ENCODE measurements around the gene TUBA4A.

DNA sequence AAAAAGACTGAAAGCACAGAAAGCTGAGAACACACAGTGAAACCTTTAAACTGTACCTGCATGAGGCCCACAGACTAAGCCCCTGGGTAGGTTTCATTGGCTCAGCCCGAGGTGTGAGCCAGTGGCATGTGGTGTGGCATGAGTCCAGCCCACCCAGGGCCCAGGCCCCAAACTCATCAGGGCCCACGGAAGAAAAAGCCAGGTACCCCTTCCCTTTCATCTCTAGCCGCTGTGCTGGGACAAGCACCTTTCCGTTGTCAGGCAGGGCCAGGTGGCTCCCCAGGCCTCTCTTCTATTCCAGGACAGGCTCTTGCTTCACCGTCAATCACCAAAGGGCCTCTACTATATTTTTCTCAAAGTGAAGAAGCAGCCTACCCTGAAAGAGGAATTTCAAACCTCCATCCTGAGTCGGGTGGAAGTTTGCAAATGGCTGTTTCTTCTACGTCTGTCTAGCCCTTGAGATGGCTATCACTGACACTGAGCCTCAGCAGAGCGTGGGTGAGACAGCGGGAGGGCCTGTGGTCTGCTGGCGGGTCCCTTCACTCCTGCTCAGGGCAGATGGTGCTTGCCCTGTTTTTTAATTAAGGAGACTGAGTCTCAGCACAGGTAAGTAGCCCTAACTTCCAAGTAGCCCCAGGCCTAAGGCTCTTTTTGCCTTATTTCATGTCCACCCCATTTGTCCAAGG is 34.0 kb upstream of the TUBA4A start:
- no peak for TF ChIP-seq CTBP2 (IDR thresholded peaks at IDR 0.05; ENCODE audit: borderline replicate concordance, insufficient read depth, insufficient read length, low read length)
- no peak for TF ChIP-seq EP300 (IDR thresholded peaks at IDR 0.05; ENCODE audit: borderline replicate concordance in 1 of 2, low read depth in 2 of 2, low read length in 2 of 2)
- TF ChIP-seq, protein P1, sequence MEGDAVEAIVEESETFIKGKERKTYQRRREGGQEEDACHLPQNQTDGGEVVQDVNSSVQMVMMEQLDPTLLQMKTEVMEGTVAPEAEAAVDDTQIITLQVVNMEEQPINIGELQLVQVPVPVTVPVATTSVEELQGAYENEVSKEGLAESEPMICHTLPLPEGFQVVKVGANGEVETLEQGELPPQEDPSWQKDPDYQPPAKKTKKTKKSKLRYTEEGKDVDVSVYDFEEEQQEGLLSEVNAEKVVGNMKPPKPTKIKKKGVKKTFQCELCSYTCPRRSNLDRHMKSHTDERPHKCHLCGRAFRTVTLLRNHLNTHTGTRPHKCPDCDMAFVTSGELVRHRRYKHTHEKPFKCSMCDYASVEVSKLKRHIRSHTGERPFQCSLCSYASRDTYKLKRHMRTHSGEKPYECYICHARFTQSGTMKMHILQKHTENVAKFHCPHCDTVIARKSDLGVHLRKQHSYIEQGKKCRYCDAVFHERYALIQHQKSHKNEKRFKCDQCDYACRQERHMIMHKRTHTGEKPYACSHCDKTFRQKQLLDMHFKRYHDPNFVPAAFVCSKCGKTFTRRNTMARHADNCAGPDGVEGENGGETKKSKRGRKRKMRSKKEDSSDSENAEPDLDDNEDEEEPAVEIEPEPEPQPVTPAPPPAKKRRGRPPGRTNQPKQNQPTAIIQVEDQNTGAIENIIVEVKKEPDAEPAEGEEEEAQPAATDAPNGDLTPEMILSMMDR (IDR thresholded peaks at IDR 0.05; ENCODE audit: control extremely low read depth in 1 of 3, insufficient read depth in 1 of 3, low read depth in 1 of 3, low read length in 3 of 3): no peak
- TF ChIP-seq EZH2 (IDR thresholded peaks at IDR 0.05; ENCODE audit: low read depth, low read length, severe bottlenecking): no peak
- no peak for TF ChIP-seq POLR2AphosphoS5 (IDR thresholded peaks at IDR 0.05; ENCODE audit: low read depth, low read length)
- no peak for TF ChIP-seq SP1 (IDR thresholded peaks at IDR 0.05; ENCODE audit: low read depth, low read length)
- TF ChIP-seq BRCA1 (IDR thresholded peaks at IDR 0.05; ENCODE audit: low read depth, low read length): no peak
- no peak for TF ChIP-seq TEAD4 (IDR thresholded peaks at IDR 0.05; ENCODE audit: low read depth, low read length)
- TF ChIP-seq SIX5 (IDR thresholded peaks at IDR 0.05; ENCODE audit: low read depth, low read length): no peak

Data from H1 (cell line).